HTERT RPE-1 (cell line): ENCODE data around the gene TMEM229A.
"Not testable (repeated sequence)": the region's sequence is repeated elsewhere in the genome, so short reads cannot be mapped to it uniquely, and the experiment has no call there.

Experiments
- in situ Hi-C: fragments of 300-500 bp; cut with MboI; formaldehyde crosslinking; loops from 4 replicates; pipeline ENCODE4 v1.14.3; 2020; ENCODE audit warnings: low sequenced_read_pairs

The TMEM229A gene

DNA sequence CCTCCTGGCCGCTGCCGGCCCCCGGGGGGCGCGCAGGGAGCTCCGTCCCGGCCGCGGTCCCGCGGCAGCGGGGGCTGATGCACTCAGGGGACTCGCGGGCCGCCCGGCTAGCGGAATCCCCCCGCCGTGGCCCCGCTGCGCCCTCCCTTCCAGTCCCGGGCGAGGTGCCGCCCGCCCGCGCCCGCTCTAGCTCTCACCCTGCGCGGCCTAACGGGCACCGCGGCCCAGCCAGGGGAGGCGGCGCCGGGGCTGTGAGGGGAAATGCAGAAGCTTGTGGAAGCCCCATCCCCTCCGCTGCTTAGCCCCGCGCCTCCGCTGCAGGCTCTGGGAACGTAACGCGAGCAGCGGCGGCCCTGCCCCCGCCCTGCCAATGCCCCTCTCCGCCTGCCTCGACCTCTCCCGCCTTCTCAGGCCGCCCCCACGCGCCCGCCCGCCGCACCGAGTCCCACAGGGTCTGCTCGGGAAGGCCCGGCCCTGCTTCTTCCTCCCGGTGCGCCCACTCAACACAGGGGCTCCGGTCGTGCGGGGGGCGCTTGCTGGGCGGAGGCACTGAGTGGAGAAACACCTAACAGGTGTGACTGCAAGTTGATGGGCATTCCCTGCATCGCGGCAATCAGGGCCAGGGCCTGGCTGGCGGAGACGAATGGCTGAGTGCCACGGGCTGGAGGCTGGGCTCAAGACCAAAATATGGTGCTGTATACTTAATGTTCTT lies 384 bp upstream of the TMEM229A start:
- in situ Hi-C loops = no loop called here

DNA sequence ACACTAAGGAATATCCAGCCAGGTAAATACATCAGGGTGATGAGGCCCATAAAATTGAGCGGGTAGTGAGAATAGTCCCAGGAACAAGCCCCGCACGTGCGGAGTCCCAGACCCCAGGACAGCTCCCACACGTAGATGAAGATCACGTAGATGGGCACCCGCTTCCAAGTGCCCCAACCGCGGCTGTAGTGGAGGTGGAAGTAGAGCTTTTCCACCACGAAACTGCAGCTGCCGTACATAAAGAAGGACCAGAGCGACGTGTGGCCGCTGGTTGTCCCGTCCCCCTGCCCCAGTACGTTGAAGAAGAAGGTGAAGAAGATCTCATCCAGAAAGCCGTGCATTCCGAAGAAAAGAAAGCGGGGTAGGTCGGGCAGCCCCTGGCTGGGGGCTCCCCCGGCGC lies 948 bp downstream of the TMEM229A start:
- in situ Hi-C loops = no loop called here

DNA sequence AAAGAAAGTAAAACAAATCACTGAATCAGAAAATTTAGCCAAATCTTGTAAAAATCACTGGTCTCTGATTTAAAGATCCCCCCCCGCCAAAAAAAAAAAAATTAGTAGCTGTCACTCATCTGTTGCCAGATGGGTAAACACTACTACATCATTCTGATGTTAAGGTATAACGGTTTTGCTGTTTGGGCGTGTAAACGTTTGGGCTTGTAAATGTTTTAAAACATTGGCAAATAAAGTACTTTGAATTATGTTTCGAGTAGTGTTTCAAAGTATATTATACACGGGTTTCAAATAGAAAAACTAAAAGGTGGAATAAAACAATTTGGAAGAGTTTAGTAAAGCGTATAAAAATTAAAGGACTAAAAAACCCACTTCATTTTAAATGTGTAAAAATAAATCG lies 1.5 kb downstream of the TMEM229A start:
- in situ Hi-C loops = no loop called here

DNA sequence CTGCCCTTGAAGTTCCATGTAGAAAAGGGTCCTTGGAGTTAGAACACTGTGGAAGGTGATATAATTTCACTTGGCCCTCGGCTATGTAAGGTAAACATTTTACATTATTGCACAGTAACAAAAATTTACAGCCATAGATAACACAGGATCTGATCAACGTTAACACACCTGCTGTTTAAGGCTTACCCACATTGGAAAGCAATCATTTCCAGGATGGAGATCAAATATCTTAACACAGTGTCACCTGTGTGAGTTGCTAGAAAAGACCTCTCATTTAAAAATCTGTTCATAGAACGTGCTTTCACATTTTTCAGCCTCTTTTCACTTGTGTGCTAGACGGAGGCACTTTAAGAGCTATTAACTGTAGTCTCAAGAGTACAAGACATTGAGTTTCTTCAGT lies 1.9 kb downstream of the TMEM229A start:
- in situ Hi-C loops = no loop called here

DNA sequence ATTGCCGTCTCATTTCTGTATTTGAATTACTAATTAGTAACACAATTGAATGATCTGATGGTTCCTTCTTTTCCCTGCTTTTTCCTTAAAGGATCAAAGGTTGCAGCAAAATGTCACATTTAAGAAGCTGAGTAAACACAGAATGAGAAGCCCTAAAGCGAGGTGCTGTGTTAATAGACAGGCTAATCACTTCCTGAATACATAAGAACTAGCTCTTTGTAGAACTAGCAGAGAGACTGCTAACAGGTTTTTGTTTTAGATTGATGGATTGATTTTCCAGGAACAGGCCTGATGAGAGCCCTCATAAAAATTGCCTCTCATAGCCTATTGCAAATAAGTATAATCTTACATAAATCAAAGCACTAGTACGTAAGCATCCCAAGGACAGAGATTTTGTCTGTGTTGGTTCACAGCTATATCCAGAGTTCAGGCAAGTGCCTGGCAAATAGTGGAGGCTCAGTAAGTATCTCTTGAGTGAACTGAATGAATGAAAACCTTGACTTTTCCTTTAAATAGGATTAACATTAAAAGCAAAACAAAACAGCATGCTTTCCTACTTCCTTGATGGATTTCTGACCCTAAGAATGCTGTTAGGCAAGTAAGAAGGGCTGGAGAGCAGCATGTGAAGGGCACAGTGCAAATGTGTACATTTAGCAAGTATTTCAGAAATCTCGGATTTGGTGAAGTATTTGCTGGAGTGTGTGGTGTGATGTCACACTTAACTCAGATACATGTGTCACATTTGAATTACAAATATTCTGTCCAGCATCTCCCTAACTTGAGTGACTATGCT lies 3.3 kb downstream of the TMEM229A start:
- in situ Hi-C loops = no loop called here

DNA sequence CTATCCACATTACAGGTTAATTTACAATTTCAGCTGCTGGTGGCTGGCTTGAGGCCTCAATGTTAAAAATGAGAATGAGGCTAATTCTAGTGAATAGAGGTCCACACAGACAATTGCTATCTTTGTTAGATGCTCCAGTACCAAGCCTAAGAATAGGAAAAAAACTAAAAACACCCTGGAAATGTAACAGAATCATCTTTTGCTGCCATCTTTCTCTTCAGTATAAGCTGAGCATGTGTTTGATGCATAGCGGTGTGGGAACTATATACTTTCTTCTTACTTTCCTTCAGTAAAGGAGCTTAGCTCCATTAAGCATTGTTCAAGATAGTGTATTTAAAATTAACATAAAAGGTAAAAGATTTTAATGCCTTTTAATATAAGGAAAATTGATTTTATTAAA lies 5.6 kb downstream of the TMEM229A start:
- in situ Hi-C loops = no loop called here

DNA sequence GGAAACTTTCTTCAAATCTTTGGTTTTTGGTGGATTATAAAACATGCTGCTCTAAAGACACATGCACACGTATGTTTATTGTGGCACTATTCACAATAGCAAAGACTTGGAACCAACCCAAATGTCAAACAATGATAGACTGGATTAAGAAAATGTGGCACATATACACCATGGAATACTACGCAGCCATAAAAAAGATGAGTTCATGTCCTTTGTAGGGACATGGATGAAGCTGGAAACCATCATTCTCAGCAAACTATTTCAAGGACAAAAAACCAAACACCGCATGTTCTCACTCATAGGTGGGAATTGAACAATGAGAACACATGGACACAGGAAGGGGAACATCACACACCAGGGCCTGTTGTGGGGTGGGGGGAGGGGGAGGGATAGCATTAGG lies 8.5 kb downstream of the TMEM229A start:
- in situ Hi-C loops = not testable (repeated sequence)

DNA sequence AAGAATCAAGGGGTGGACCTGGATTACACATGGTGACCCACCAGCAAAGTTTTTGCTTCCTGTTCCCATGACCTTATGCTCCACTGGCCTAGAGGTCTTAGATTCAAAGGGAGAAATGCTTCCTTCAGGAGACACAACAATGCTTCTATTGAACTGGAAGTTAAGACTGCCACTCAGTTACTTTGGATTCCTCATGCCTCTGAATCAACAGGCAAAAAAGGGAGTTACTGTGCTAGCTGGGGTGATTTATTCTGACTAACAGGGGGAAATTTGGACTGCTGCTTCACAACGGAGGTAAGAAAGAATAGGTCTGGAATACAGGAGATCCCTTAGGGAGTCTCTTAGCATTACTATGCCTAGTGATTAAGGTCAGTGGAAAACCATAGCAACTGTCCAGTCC lies 10.3 kb downstream of the TMEM229A start:
- in situ Hi-C loops = no loop called here

DNA sequence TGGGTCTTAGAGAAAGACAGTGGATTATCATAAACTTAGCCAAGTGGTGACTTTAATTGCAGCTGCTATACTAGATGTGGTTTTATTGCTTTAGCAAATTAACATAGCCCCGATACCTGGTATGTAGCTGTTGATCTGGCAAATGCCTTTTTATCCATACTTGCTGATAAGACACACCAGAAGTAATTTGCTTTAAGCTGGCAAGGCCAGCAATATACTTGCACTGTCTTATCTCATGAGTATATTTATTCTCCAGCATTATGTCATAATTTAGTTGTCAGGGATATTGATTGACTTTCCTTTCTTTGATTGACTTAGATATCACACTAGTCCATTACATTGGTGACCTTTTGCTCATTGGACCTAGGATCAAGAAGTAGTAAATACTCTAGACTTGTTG lies 12.8 kb downstream of the TMEM229A start:
- in situ Hi-C loops = no loop called here

DNA sequence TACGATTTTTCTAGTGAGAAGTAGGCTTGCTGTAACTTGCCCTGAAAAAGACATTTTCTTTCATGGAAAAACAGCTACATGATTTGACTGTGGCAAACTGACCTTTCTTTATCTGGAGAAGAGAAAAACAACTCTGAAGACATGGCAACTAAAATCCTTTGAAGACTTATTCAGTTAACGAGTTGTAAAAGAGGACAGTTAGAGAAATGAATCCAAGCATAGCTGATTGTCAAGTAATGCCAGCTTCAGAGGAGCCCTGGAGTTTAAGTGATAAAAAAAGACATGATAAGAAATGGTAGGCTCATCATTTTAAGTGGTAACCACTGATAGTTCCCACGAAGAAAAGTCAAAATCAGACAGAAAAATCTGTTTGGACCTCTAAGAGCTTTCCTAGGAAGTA lies 19.6 kb downstream of the TMEM229A start:
- in situ Hi-C loops = no loop called here

DNA sequence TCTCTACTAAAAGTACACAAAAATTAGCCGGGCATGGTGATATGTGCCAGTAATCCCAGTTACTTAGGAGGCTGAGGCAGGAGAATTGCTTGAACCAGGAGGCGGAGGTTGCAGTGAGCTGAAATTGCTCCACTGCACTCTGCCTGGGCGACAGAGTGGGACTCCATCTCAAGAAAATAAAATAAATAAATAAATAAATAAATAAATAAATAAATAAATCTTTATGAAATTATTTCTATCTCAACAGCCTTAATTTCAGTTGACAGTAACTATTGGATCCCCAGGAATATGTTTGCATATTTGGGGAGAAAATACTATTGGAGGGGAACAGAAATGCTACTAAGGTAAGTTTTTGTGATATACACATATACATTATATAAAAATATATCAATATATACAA lies 20.0 kb downstream of the TMEM229A start:
- in situ Hi-C loops = no loop called here

DNA sequence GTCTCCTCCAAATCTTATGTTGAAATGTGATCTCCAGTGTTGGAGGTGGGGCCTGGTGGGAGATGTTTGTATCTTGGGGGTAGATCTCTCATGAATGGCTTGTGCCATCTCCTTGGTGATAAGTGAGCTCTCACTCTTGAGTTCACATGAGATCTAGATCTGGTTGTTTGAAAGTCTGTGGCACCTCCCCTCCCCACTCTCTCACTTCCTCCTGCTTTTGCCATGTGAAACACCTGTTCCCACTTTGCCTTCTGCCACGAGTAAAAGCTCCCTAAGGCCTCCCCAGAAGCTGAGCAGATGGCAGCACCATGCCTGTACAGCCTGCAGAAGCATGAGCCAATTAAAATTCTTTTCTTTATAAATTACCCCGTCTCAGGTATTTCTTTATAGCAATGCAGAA lies 23.5 kb downstream of the TMEM229A start:
- in situ Hi-C loops = no loop called here

DNA sequence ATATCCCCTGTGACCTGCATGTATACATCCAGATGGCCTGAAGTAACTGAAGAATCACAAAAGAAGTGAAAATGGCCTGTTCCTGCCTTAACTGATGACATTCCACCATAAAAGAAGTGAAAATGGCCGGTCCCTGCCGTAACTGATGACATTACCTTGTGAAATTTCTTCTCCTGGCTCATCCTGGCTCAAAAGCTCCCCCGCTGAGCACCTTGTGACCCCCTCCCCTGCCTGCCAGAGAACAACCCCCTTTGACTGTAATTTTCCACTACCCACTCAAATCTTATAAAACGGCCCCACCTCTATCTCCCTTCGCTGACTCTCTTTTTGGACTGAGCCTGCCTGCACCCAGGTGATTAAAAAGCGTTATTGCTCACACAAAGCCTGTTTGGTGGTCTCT lies 24.6 kb downstream of the TMEM229A start:
- in situ Hi-C loops = not testable (repeated sequence)

DNA sequence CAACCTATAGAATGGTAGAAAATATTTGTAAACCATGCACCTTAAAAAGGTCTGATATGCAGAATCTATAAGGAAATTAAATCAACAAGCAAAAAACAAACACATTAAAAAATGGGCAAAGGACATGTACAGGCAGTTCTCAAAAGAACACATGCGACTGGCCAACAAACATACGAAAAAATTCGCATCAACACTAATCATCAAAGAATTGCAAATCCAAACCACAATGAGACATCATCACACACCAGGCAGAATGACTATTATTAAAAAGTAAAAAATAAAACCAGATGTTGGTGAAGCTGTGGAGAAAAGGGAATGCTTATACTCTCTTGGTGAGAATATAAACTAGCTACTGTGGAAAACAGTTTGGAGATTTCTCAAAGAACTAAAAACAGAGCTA lies 33.2 kb downstream of the TMEM229A start:
- in situ Hi-C loops = no loop called here

DNA sequence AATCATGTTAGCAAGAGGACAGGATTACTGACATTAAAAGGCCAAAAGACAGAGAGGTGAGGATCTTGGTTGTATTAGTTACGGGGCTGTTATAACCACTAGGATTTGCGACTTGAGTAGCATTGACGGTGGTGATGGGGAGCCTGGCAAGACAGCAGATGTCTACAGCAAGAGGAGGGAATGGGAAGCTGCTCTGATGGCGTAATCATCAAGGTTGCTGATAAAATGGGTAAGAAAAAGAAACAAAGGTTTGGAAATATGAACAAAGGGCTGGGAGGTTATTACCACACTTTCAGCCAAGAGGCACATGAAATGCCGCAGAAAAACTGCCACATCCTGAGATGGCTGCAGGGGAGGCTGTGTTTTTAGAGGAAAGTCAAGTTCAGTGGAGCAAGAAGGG lies 33.9 kb downstream of the TMEM229A start:
- in situ Hi-C loops = no loop called here

DNA sequence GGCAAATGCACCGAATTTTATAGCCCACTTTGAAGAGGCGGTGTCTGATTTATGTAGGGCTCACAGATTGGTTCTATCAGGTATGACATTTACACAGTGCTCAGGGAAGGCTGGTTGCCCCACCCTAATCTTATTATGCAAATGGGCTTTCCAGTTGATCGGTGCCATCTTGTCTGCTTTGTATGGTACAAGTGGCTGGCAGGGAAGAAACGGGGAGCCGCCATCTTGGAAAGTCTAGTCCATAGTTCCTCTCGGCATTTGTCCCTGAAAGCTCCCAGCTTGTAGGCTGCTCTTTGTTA lies 36.6 kb downstream of the TMEM229A start:
- in situ Hi-C loops = no loop called here

DNA sequence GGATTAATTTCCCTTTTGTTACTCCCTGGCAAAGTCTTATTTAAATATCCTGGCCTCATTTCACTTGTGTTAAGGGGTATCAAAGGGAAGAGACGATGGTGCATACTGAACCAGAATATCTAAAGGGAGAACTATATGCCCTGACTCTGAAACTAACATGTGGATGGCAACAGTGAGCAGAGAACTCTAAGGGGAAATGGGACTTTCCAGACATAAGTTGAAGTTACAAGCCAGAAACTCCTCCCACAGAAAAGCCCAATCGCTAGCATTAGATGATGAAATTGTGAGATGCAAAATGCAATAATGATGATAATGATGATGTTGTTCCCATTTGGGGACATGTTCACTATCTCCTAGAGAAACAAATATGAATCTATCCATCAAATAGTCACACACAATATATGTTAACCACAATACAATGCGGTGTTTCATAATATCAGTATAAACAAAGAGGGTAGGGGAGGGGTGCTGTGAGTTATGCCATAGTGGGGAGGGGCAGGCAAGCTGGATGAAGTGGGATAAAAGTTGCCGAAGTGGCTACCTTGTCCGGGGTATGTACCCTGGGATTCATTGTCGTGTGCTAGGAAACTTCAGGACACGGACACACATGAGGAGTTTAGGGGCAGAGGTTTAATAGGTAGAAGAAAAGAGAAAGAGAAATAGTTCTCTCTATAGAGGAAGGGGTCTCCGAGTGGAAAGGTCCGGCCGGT lies 37.1 kb downstream of the TMEM229A start:
- in situ Hi-C loops = no loop called here

DNA sequence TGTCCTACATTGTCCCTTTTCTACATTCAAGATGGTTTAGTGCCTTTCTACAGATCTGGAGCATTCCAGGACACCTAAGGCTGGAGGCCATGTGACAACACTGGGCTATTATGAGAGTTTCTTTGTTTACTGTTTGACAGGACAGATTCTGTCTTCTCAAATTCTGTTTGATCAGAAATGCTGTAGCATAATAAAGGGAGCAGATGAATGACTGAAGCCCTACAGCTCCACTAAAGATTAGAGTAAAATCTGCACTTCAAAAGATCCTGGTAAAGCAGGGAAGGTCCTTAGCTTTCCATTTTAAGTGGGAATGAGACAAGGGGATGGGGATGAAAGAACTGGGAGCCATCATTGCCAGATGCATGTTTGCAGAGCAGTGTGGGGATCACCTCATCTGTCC lies 38.4 kb downstream of the TMEM229A start:
- in situ Hi-C loops = no loop called here

DNA sequence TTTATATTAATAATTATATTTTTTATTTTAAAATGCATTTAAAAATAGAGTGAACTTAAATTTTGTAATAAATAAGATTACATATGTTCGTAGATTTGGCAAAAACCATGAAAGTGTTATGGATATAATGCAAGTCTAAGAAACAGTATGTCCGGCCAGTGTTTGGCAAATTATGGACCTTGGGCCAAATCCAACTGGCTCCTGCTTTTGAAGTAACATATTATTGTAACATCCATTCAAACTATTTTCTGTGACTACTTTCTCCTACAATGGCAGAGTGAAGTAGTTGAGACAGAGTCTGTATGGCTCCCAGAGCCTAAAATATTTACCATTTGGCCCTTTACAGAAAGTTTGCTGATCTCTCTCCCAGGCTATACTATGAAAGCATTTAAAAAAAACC lies 38.9 kb downstream of the TMEM229A start:
- in situ Hi-C loops = no loop called here

DNA sequence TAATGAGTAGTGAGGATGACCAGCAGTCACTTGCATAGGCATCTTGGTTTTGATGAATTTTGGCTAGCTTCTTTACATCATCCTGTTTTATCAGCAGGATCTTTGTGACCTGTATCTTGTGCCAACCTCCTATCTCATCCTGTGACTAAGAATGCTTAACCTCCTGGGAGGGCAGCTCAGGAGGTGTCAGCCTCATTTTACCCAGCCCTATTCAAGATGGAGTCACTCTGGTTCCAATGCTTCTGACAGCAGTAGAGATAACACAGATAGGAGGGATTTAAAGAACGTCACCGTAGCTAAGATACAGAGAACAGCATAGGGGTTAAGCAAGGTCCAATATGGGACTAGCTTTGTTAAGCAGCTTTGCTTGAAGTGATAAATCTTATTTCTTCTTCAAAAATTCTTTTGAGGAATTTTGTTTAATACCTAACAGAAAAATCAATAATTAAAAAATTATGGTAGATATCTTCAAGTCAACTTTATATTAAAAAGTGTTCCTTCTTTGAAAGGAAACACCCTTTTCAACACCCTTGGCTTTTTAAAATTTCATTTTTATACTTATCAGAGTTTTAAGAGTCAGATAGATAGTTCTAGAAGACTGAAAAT lies 39.9 kb downstream of the TMEM229A start:
- in situ Hi-C loops = no loop called here

DNA sequence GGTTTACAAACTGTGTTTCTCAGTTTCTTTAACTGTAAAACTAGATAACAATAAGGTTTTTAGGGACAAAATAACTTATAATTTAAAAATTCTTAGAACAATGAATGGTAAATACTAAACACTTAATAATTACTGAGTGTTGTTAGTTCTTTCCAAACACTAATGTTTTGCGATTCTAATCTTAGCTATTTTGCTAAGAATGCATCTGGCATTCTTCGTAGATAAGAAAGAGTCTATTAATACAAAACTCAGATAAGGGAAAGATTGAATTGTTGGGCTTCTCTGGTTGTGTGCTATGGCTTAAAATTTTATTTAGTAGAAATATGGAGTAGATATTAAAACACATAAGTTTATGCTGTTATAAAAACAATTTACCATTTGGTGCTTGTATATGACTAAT lies 45.4 kb downstream of the TMEM229A start:
- in situ Hi-C loops = no loop called here
